ENCODE data around the gene AGAP1. TPM values are rescaled to one million over a fixed set of nuclear protein-coding genes. Genes with fewer than 3 reads are reported as not detected.

AGAP1 gene
- total RNA-seq, 1 donor from 2014 or later: 33.4 TPM

DNA sequence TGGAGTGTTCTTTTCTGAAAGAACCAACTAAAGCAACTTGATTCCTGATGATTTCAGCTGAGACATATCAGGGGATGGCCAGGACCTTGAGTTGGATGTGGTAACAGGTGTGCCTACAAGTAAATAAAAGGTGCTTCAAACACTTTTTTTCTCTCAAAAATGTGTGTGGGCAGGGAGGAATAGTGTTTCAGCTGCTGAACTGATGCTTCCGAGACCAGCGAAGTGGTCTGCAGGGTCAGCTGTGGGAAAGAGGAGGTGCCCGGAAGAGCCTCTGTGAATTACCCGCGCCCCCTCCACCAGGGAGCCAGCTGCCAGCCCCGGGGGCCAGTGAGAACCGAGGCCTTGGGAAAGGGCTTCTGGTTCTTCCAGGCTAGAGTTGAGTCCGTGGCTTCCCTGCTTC lies 425.0 kb downstream of the AGAP1 start:
- intact Hi-C loops (cut with DNase I): no loop called here
- H3K27ac ChIP-seq: no peak overlapping the region
- H3K4me1 ChIP-seq: no peaks in the 10 kb centered on the region
- H3K27me3 ChIP-seq: no peaks in the 10 kb centered on the region
- H3K9me3 ChIP-seq: no peaks in the 10 kb centered on the region
- ATAC-seq (no peak), DNase-seq (no peak)
- no peak overlapping the region for H3K4me3 ChIP-seq
- TF ChIP-seq, protein P1, sequence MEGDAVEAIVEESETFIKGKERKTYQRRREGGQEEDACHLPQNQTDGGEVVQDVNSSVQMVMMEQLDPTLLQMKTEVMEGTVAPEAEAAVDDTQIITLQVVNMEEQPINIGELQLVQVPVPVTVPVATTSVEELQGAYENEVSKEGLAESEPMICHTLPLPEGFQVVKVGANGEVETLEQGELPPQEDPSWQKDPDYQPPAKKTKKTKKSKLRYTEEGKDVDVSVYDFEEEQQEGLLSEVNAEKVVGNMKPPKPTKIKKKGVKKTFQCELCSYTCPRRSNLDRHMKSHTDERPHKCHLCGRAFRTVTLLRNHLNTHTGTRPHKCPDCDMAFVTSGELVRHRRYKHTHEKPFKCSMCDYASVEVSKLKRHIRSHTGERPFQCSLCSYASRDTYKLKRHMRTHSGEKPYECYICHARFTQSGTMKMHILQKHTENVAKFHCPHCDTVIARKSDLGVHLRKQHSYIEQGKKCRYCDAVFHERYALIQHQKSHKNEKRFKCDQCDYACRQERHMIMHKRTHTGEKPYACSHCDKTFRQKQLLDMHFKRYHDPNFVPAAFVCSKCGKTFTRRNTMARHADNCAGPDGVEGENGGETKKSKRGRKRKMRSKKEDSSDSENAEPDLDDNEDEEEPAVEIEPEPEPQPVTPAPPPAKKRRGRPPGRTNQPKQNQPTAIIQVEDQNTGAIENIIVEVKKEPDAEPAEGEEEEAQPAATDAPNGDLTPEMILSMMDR (IDR thresholded peaks at IDR 0.05): no peak
- H3K36me3 ChIP-seq: no peaks in the 10 kb centered on the region

DNA sequence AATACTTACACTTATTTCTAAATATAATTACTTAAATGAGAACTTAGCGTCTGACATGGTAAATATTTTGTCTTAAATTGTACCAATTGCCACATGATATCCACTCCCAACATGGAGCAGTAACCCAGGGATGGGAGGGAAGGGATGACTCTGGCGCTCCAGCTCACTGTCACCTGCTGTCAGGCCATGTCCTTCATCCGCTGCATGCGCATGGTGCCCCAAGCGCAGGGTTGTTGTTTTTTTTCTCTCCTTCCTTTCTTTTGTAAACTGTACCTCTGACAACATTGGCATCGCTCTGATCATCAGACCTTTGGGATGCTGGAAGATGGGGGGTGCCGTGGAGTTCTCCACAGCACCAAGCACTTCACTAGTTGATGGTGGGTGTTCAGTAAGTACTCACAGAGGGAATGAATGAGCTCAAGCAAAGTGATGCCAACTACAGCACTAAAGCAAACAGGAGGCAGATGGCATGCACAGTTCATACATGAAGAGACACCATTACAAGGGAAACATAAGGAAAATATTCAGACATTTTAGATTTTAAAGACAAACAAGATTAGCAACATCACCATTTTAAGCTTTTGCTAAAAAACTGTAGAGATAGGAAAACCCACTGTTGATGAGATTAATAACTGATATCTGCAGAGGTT lies 426.5 kb downstream of the AGAP1 start:
- Histone ChIP-seq H3K36me3 (no peaks in the 10 kb centered on the region), H3K4me1 (no peaks in the 10 kb centered on the region), H3K27ac (no peak overlapping the region), H3K27me3 (no peaks in the 10 kb centered on the region), H3K4me3 (no peak overlapping the region), H3K9me3 (no peaks in the 10 kb centered on the region)
- DNase-seq (no peak), ATAC-seq (no peak)
- intact Hi-C loops (cut with DNase I): no loop called here
- TF ChIP-seq, protein P1 (IDR thresholded peaks at IDR 0.05): no peak

DNA sequence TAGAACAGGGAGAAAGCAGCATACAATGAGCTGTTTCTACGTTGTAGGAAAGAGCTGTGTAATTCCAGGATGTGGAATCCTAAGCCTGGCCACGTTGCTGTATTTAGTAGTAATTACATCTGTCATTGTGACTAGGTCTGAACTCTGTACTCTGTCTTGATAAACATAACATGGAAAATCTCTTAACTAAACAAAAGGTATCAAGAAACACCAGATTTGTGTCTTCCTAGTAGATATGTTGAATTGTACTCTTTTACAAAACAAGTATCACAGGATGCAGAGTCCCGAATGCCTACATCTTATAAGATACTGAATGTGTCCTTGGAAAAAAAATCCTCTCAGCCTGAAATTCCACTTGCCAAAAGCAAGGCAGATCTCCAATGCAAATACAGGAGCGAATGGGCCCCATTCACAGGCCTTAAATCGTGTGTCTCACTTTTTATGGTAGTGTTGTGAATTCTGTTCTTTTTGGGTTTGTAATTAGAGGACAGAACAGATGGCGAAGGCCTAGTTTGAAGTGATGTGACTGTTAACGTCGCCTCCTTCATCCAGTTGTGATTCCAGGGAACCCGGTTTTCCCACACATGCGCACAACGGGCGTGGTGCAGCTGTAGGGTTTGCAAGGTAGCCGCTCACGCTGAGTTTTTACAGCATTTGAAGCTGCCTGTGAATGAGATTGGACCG lies 427.8 kb downstream of the AGAP1 start:
- TF ChIP-seq, protein P1 (IDR thresholded peaks at IDR 0.05): no peak
- intact Hi-C loops (cut with DNase I): no loop called here
- no peak for ATAC-seq
- Histone ChIP-seq H3K27me3 (no peaks in the 10 kb centered on the region), H3K9me3 (no peaks in the 10 kb centered on the region), H3K4me3 (no peak overlapping the region), H3K27ac (no peak overlapping the region), H3K4me1 (no peaks in the 10 kb centered on the region), H3K36me3 (no peaks in the 10 kb centered on the region)
- no peak for DNase-seq

DNA sequence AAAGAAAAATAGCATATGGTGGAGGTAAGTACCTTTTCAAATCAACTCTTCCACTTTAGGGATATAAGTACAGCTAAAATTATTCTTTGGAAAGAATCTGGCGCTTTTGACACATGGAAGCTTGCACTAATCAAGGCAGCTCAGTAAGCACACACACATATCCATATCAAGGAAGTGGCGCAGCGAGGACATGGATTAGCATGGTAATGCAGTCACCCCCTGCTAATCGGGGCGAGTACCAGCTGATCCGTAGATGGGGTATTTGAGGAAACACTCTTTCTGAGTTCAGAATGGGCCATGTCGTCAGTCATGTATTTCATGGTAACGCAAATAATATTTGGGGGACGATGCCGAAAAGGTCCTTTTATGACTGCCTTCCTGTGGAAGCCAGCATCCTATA lies 429.0 kb downstream of the AGAP1 start:
- Histone ChIP-seq H3K9me3 (no peaks in the 10 kb centered on the region), H3K36me3 (no peaks in the 10 kb centered on the region)
- ATAC-seq: no peak

DNA sequence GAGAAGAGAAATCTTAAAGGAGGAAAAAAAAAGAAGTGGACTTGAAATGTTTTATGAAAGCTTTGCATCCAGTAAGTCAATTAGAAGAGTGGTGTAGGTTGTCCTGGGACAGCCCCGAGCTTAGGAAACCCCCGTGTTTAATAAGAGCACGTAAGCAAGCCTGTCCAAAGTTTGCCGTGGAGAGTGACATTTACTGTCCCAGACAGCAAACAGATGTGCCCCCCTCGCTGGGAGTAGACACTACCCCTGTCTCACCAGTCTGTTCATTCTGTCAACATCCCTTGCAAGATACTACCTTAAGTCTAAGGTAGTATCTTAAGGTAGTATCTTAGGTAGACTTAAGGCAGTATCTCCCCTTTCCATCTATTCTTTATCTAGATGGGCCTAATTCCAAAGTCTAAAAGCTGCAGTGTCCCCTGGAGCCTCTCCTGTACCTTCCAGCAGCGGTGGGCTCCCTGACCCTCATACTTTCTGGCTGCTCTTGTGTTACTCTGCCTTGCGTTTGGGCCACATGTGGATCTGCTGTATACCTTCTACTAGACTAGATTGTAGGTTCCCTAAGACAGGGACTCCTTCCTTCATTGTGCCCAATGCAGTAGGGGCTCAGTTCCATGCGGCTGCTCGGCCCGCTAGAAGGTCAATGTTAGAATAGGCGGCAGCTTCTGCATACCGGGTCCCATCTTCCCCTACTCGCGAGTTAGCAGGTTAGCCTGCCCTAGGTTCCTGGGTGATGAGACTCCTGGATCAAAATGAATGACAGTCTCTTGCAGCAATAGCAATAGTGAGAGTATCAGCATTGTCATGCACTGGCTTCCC lies 430.2 kb downstream of the AGAP1 start:
- Histone ChIP-seq H3K4me3 (no peak overlapping the region), H3K27me3 (no peaks in the 10 kb centered on the region), H3K9me3 (no peaks in the 10 kb centered on the region), H3K36me3 (no peaks in the 10 kb centered on the region), H3K27ac (no peak overlapping the region), H3K4me1 (no peaks in the 10 kb centered on the region)
- intact Hi-C loops (cut with DNase I): no loop called here
- ATAC-seq: no peak
- TF ChIP-seq, protein P1 (IDR thresholded peaks at IDR 0.05): no peak
- no peak for DNase-seq

More for the DNA sequence above, 429.0 kb downstream of the AGAP1 start:
- no peaks in the 10 kb centered on the region for H3K4me1 ChIP-seq
- no peak for DNase-seq
- H3K27ac ChIP-seq: no peak overlapping the region
- H3K27me3 ChIP-seq: no peaks in the 10 kb centered on the region
- intact Hi-C loops (cut with DNase I): no loop called here
- TF ChIP-seq, protein P1 (IDR thresholded peaks at IDR 0.05): no peak
- H3K4me3 ChIP-seq: no peak overlapping the region
